ENCODE measurements around the gene CIZ1. TPM values are rescaled to one million over a fixed set of nuclear protein-coding genes. Genes with fewer than 3 reads are reported as not detected.
"Not testable (repeated sequence)": the region's sequence is repeated elsewhere in the genome, so short reads cannot be mapped to it uniquely, and the experiment has no call there.

CIZ1 gene
- total RNA-seq, 1 donor from 2014 or later: 86.1 TPM

- intact Hi-C loops (cut with DNase I): loop anchor here (5.0 to 10.0 kb wide), 2 partner anchors 81 to 149 kb away; partner anchors contain the start of genes GOLGA2, SLC27A4 and SWI5
- DNase-seq (ENCODE audit: low spot score): no peak
These were observed 2.2 kb upstream of the CIZ1 start for GRCh38 chr9:128193469-128194096.

- intact Hi-C loops (cut with DNase I): loop anchor here (5.0 to 10.0 kb wide), 2 partner anchors 82 to 150 kb away; partner anchors contain the start of genes GOLGA2, SLC27A4 and SWI5
- DNase-seq (ENCODE audit: low spot score): peak; percentile 91
These were observed 1.4 kb upstream of the CIZ1 start for GRCh38 chr9:128192601-128193371.

- no peak for DNase-seq (ENCODE audit: low spot score)
- intact Hi-C loops (cut with DNase I): loop anchor here (5.0 to 10.0 kb wide), 2 partner anchors 84 to 152 kb away; partner anchors contain the start of genes GOLGA2, SLC27A4 and SWI5
These were observed 611 bp downstream of the CIZ1 start for GRCh38 chr9:128190516-128191405.

GRCh38 chr9:128190013-128190412, 1.4 kb downstream of the CIZ1 start:
- intact Hi-C loops (cut with DNase I): loop anchor here (5.0 to 10.0 kb wide), 2 partner anchors 85 to 152 kb away; partner anchors contain the start of genes GOLGA2, SLC27A4 and SWI5
- no peak for DNase-seq (ENCODE audit: low spot score)

- intact Hi-C loops (cut with DNase I): no loop called here
- no peak for DNase-seq (ENCODE audit: low spot score)
These were observed 3.2 kb downstream of the CIZ1 start for GRCh38 chr9:128188209-128188608.

- intact Hi-C loops (cut with DNase I): no loop called here
- DNase-seq (ENCODE audit: low spot score): no peak
These were observed 4.0 kb downstream of the CIZ1 start for GRCh38 chr9:128187361-128187760.

- intact Hi-C loops (cut with DNase I): no loop called here
- no peak for DNase-seq (ENCODE audit: low spot score)
These were observed 5.1 kb downstream of the CIZ1 start for GRCh38 chr9:128185979-128186965.

- intact Hi-C loops (cut with DNase I): no loop called here
- DNase-seq (ENCODE audit: low spot score): no peak
These were observed 8.3 kb downstream of the CIZ1 start for GRCh38 chr9:128182893-128183588.

- DNase-seq (ENCODE audit: low spot score); intact Hi-C loops (cut with DNase I): not testable (repeated sequence)
These were observed 9.9 kb downstream of the CIZ1 start for GRCh38 chr9:128181480-128181879.

- no peak for DNase-seq (ENCODE audit: low spot score)
- intact Hi-C loops (cut with DNase I): no loop called here
These were observed 10.9 kb downstream of the CIZ1 start for GRCh38 chr9:128180447-128180846.

- DNase-seq (ENCODE audit: low spot score): no peak
- intact Hi-C loops (cut with DNase I): no loop called here
These were observed 11.4 kb downstream of the CIZ1 start for GRCh38 chr9:128180001-128180400.

- no peak for DNase-seq (ENCODE audit: low spot score)
These were observed 12.5 kb downstream of the CIZ1 start for GRCh38 chr9:128178806-128179431.

GRCh38 chr9:128175726-128176125, 15.6 kb downstream of the CIZ1 start:
- intact Hi-C loops (cut with DNase I): no loop called here
- DNase-seq (ENCODE audit: low spot score): no peak

More at GRCh38 chr9:128178806-128179431, 12.5 kb downstream of the CIZ1 start:
- intact Hi-C loops (cut with DNase I): no loop called here

- intact Hi-C loops (cut with DNase I): no loop called here
- DNase-seq (ENCODE audit: low spot score): no peak
These were observed 16.2 kb downstream of the CIZ1 start for GRCh38 chr9:128175102-128175563.

- no peak for DNase-seq (ENCODE audit: low spot score)
- intact Hi-C loops (cut with DNase I): no loop called here
These were observed 17.3 kb downstream of the CIZ1 start for GRCh38 chr9:128174062-128174461.

GRCh38 chr9:128169925-128170324, 21.4 kb downstream of the CIZ1 start:
- intact Hi-C loops (cut with DNase I): no loop called here
- no peak for DNase-seq (ENCODE audit: low spot score)

- intact Hi-C loops (cut with DNase I): no loop called here
- no peak for DNase-seq (ENCODE audit: low spot score)
These were observed 21.9 kb downstream of the CIZ1 start for GRCh38 chr9:128169492-128169891.
